Suprapubic skin (tissue), 4 donors: Measurements from ENCODE around the gene EMP2. TPM values are rescaled to one million over a fixed set of nuclear protein-coding genes. Genes with fewer than 3 reads are reported as not detected.
"Not testable (repeated sequence)": the region's sequence is repeated elsewhere in the genome, so short reads cannot be mapped to it uniquely, and the experiment has no call there.

Experiments
- DNase-seq, 2 donors: peaks; one replicate each; pipeline ENCODE4 v3.0.0-alpha.2; 2019; ENCODE audit warnings: low spot score in 2 of 2
- H3K27ac ChIP-seq: fragments of 200-600 bp; sonication (generic); one replicate; pipeline ENCODE4 v1.5.1; 2019
- H3K27me3 ChIP-seq: fragments of 200-600 bp; sonication (generic); one replicate; pipeline ENCODE4 v1.5.1; 2019
- H3K36me3 ChIP-seq: fragments of 200-600 bp; sonication (generic); one replicate; pipeline ENCODE4 v1.5.1; 2019
- H3K4me1 ChIP-seq: fragments of 200-600 bp; sonication (generic); one replicate; pipeline ENCODE4 v1.5.1; 2019
- H3K4me3 ChIP-seq: fragments of 200-600 bp; sonication (generic); one replicate; pipeline ENCODE4 v1.5.1; 2019; ENCODE audit warnings: mild to moderate bottlenecking
- H3K9me3 ChIP-seq: fragments of 200-600 bp; sonication (generic); one replicate; pipeline ENCODE4 v1.5.1; 2019
- EP300 ChIP-seq: sonication (generic); formaldehyde crosslinking; IDR thresholded peaks from one replicate; pipeline ENCODE4 v1.6.1; 2017; ENCODE audit warnings: antibody characterized with exemption
- POLR2A ChIP-seq, 2 donors: fragments of 450-650 bp; IDR thresholded peaks; one replicate each; pipeline ENCODE4 v1.6.1; 2017; ENCODE audit warnings: antibody characterized with exemption in 2 of 2, mild to moderate bottlenecking in 2 of 2, moderate library complexity in 2 of 2
- POLR2AphosphoS5 ChIP-seq, 3 donors: sonication (generic); formaldehyde crosslinking; IDR thresholded peaks; one replicate each; pipeline ENCODE4 v1.6.1; 2017; ENCODE audit warnings: antibody characterized with exemption in 3 of 3
- WGBS: methylation state at CpG from one replicate; pipeline ENCODE4 v1.1.5; 2018; 5-methylcytosine and 5-hydroxymethylcytosine counted together
- total RNA-seq, 4 donors: library from RNA; depleted of rRNA; stranded (reverse); fragments of >200 nt; gene quantifications; one replicate each; pipeline ENCODE4 v1.1.0, GENCODE V29; 2016
- TF ChIP-seq, protein P1 (sequence below), 2 donors: fragments of 200-600 bp in 1 of 2; fragments of 450-650 bp in 1 of 2; sonication (generic) in 1 of 2; IDR thresholded peaks; one replicate each; pipeline ENCODE4 v1.5.1; 2016 to 2019; ENCODE audit warnings: antibody characterized with exemption in 2 of 2, mild to moderate bottlenecking in 1 of 2, moderate library complexity in 1 of 2

EMP2 gene
- total RNA-seq, 4 donors from 2014 or later: 91.6 to 187 (median 139) TPM

DNA sequence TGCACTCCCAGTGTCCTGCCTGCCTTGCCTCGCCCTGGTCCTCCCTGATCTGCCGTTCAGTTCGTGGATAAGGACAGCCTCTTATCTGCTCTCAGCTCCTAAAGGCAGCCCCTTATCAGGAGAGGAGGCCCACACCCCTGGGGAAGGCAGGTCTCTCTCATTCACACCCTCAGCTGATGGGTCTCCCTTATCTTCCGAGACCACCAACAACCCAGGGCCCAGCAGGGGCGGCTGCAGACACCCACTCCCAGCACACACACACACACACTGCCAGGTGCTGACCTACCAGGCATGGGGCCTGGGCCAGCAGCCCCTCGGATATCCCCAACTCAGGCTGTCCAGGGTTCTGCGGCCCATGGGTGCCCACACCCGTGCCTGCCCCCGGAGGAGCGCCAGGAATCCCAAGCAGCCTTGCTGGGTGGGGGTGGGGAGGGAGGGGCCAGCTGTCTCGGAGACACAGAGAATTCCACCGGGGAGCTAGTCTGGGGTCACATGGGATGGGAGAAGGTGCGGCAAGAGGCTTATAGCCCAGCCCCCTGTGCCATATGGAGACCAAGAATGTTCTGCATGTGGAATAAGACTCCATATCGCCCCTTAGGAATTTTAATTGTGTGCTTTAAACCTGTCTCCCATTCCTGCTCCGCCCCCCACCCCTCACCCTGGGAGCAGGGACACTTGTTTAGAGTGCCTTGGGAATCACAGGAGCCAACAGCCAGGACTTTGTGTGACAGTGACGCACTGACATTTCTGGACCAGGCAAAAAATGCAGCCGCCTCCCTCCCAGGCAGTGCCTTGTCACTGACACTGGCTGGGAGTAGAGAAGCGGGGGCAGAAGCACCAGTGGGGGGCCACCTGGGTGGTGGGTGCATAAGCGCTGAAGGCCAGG, 41.9 kb upstream of the EMP2 start:
- 75% methylated on average over 14 of the region's 19 CpGs for WGBS
- Histone ChIP-seq H3K4me3 (no peak overlapping the region), H3K36me3 (no peaks in the 10 kb centered on the region), H3K9me3 (no peaks in the 10 kb centered on the region), H3K27me3 (no peaks in the 10 kb centered on the region), H3K4me1 (peaks cover 28% of the 10 kb centered on the region), H3K27ac (no peak overlapping the region)
- TF ChIP-seq, protein P1, sequence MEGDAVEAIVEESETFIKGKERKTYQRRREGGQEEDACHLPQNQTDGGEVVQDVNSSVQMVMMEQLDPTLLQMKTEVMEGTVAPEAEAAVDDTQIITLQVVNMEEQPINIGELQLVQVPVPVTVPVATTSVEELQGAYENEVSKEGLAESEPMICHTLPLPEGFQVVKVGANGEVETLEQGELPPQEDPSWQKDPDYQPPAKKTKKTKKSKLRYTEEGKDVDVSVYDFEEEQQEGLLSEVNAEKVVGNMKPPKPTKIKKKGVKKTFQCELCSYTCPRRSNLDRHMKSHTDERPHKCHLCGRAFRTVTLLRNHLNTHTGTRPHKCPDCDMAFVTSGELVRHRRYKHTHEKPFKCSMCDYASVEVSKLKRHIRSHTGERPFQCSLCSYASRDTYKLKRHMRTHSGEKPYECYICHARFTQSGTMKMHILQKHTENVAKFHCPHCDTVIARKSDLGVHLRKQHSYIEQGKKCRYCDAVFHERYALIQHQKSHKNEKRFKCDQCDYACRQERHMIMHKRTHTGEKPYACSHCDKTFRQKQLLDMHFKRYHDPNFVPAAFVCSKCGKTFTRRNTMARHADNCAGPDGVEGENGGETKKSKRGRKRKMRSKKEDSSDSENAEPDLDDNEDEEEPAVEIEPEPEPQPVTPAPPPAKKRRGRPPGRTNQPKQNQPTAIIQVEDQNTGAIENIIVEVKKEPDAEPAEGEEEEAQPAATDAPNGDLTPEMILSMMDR (IDR thresholded peaks at IDR 0.05): no peak
- TF ChIP-seq EP300 (no peak), POLR2AphosphoS5 (IDR thresholded peaks at IDR 0.05) (no peak), POLR2A (IDR thresholded peaks at IDR 0.05) (no peak)
- DNase-seq: no peak

DNA sequence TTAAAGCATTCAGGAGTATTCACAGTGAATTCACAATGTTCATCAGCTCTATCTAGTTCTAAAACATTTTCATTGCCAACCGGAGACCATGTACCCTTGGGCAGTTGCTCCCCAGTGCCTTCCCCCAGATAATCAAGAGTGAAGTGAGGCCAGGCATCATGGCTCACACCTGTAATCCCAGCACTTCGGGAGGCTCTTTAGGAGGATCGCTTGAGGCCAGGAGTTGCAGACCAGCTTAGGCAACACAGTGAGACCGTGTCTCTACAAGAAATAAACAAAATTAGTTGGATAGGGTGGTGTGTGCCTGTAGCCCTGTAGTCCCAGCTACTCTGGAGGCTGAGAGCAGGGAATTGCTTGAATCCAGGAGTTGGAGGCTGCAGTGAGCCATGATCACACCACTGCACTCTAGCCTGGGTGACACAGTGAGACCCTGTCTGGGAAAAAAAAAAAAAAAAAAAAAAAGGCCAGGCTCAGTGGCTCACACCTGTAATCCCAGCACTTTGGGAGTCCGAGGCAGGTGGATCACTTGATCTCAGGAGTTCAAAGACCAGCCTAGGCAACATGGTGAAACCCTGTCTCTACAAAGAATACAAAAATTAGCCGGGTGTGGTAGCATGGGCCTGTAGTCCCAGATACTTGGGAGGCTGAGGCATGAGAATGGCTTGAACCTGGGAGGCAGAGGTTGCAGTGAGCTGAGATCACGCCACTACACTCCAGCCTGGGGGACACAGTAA, 41.0 kb upstream of the EMP2 start:
- not testable (repeated sequence) for H3K9me3 ChIP-seq, H3K27ac ChIP-seq, DNase-seq, H3K27me3 ChIP-seq, H3K36me3 ChIP-seq, H3K4me3 ChIP-seq
- H3K4me1 ChIP-seq: peaks cover 37% of the 10 kb centered on the region
- 86% methylated on average over 7 of the region's 7 CpGs for WGBS

DNA sequence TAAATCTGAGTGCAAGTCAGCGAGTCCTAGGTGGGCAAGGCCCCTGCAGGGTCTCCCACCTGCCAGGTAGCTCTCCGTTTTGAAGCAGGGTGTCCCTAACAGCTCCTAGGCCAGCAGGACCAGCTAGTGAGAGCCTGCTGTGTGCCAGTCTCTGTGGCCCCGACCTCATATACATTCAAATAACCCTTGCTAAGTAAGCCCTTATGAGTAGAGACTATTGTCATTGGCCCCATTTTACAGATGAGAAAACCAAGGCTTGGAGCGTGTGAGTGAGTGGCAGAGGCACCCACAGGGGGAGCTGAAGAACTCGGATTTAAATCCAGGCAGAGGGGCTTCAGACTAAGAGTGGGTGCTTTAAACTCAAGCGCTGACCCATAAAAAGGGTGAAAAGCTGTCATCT, 39.7 kb upstream of the EMP2 start:
- H3K27ac ChIP-seq: no peak overlapping the region

DNA sequence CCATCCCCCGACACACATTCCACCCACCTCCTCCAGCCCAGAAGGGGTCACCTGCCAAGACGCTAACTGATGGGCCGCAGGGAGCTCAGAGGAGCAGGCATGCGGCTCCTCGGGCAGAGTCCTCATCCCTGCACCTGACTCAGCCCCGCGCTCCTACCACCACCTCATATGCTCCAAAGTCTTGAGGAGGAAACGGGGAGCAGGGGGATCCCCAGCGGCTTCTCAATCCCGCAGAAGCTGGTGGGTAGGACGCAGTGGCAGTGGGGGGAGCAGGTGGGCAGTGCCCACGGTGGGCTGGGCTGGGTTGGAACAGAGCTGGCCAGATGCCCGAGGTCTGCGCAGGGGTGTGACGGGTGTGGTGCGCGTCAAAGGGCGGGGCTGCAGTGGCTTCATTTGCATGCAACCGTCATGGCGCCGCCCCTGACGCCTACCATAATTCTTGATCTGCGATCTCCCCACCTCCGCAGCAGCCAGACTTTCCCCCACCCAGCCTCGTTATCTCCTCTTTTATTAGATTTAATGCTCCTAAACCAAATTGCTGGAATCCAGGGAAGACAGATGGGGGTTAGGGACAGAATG, 39.0 kb upstream of the EMP2 start:
- Histone ChIP-seq H3K36me3 (no peaks in the 10 kb centered on the region), H3K27ac (peak overlapping the region; percentile 59), H3K9me3 (no peaks in the 10 kb centered on the region), H3K4me3 (peak overlapping the region; percentile 20), H3K27me3 (no peaks in the 10 kb centered on the region), H3K4me1 (peaks cover 37% of the 10 kb centered on the region)
- DNase-seq: no peak
- TF ChIP-seq, protein P1 (IDR thresholded peaks at IDR 0.05): no peak
- TF ChIP-seq POLR2A (IDR thresholded peaks at IDR 0.05): no peak
- no peak for TF ChIP-seq POLR2AphosphoS5 (IDR thresholded peaks at IDR 0.05)
- no peak for TF ChIP-seq EP300
- WGBS: 26% methylated on average over 15 of the region's 25 CpGs

More for the DNA sequence above, 39.7 kb upstream of the EMP2 start:
- TF ChIP-seq EP300 (no peak), POLR2A (IDR thresholded peaks at IDR 0.05) (no peak), POLR2AphosphoS5 (IDR thresholded peaks at IDR 0.05) (no peak)
- TF ChIP-seq, protein P1 (IDR thresholded peaks at IDR 0.05): no peak
- DNase-seq: no peak
- Histone ChIP-seq H3K4me1 (peaks cover 37% of the 10 kb centered on the region), H3K9me3 (no peaks in the 10 kb centered on the region), H3K4me3 (no peak overlapping the region), H3K36me3 (no peaks in the 10 kb centered on the region), H3K27me3 (no peaks in the 10 kb centered on the region)
- 84% methylated on average over 6 of the region's 6 CpGs for WGBS

DNA sequence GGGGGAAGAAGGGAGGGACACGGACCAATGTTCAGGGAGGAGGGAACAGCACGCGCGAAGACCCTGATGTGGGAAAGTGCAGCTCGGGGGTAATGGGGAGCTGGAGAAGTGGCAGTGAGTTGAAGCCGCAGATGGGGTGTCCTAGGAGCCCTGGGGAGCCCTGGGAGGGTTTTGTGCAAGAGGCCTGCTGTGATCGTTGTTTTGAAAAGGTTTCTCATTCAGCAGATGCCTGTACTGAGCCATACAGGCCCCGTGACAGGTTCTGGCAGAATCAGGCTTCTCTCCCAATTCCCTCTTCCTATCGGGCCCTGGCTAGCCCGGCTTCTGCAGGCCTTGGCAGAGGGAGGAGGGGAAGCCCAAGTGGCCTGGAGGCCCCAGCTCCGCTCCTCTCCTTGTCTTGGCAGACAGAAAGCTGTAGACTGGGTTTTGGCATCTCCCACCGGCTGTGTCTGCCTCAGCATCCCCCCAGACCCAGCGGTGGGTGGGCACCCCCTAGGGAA, 38.4 kb upstream of the EMP2 start:
- no peaks in the 10 kb centered on the region for H3K36me3 ChIP-seq
- H3K9me3 ChIP-seq: no peaks in the 10 kb centered on the region
- peak overlapping the region; percentile 20 for H3K4me3 ChIP-seq
- H3K27me3 ChIP-seq: no peaks in the 10 kb centered on the region
- no peak for DNase-seq
- TF ChIP-seq POLR2A (IDR thresholded peaks at IDR 0.05) (no peak), POLR2AphosphoS5 (IDR thresholded peaks at IDR 0.05) (no peak), EP300 (no peak)
- TF ChIP-seq, protein P1 (IDR thresholded peaks at IDR 0.05): no peak
- peaks cover 37% of the 10 kb centered on the region for H3K4me1 ChIP-seq
- H3K27ac ChIP-seq: peak overlapping the region; percentile 59
- WGBS: 35% methylated on average over 12 of the region's 13 CpGs
